ENCODE measurements around the gene TMEM181.

- TF ChIP-seq CTCF (IDR thresholded peaks at IDR 0.05; ENCODE audit: insufficient read depth, low read depth, low read length) (no peak), EZH2 (IDR thresholded peaks at IDR 0.05; ENCODE audit: insufficient read depth, low read length) (no peak)
Measured at GRCh38 chr6:158647501-158647900, 87.6 kb downstream of the TMEM181 start.
